Thyroid gland (tissue), 4 donors: ENCODE results near the gene KLK2. TPM values are rescaled to one million over a fixed set of nuclear protein-coding genes. Genes with fewer than 3 reads are reported as not detected.

Source experiments
- DNase-seq, 2 donors: peaks; one replicate each; pipeline ENCODE4 v3.0.0-alpha.2; 2019
- H3K27ac ChIP-seq, 3 donors: fragments of 200-600 bp; sonication (generic); 1 replicate in 2 of 3; 2 replicates in 1 of 3; pipeline ENCODE4 v1.5.1; 2016 to 2019; ENCODE audit warnings: mild to moderate bottlenecking in 1 of 3, moderate library complexity in 1 of 3
- H3K27me3 ChIP-seq: fragments of 200-600 bp; sonication (generic); one replicate; pipeline ENCODE4 v1.5.1; 2019
- H3K36me3 ChIP-seq, 2 donors: fragments of 200-600 bp; sonication (generic); one replicate each; pipeline ENCODE4 v1.5.1; 2016 to 2019
- H3K4me1 ChIP-seq, 2 donors: fragments of 200-600 bp; sonication (generic); one replicate each; pipeline ENCODE4 v1.5.1; 2017 to 2019
- H3K4me3 ChIP-seq, 3 donors: fragments of 200-600 bp; sonication (generic); replicated peaks in 1 of 3; 1 replicate in 2 of 3; 2 replicates in 1 of 3; pipeline ENCODE4 v1.5.1; 2016; ENCODE audit warnings: mild to moderate bottlenecking in 1 of 3
- H3K9me3 ChIP-seq: fragments of 200-600 bp; sonication (generic); one replicate; pipeline ENCODE4 v1.5.1; 2017
- CTCF ChIP-seq, 6 experiments: fragments of 200-600 bp in 3 of 6; fragments of 450-650 bp in 3 of 6; sonication (generic) in 3 of 6; IDR thresholded peaks; one replicate each; pipeline ENCODE4 v1.5.1; 2016 to 2019; ENCODE audit warnings: antibody characterized with exemption in 6 of 6, mild to moderate bottlenecking in 2 of 6, inconsistent platforms in 1 of 6, moderate library complexity in 1 of 6
- POLR2A ChIP-seq, 2 donors: fragments of 450-650 bp; IDR thresholded peaks; one replicate each; pipeline ENCODE4 v1.6.1; 2017; ENCODE audit warnings: antibody characterized with exemption in 2 of 2, mild to moderate bottlenecking in 2 of 2, moderate library complexity in 1 of 2
- WGBS, 2 donors: methylation state at CpG; one replicate each; pipeline ENCODE4 v1.1.5; 2017; 5-methylcytosine and 5-hydroxymethylcytosine counted together
- intact Hi-C: fragments of 100-400 bp; cut with DNase I; formaldehyde crosslinking; loops from one replicate; pipeline ENCODE4 v1.15.1; 2023
- total RNA-seq, 4 donors: library from RNA; depleted of rRNA; stranded (reverse); fragments of >200 nt; gene quantifications; one replicate each; pipeline ENCODE4 v1.2.3, GENCODE V29; 2016

The KLK2 gene
- total RNA-seq, 4 donors from 2014 or later = 2.8 to 11.0 (median 5.0) TPM

DNA sequence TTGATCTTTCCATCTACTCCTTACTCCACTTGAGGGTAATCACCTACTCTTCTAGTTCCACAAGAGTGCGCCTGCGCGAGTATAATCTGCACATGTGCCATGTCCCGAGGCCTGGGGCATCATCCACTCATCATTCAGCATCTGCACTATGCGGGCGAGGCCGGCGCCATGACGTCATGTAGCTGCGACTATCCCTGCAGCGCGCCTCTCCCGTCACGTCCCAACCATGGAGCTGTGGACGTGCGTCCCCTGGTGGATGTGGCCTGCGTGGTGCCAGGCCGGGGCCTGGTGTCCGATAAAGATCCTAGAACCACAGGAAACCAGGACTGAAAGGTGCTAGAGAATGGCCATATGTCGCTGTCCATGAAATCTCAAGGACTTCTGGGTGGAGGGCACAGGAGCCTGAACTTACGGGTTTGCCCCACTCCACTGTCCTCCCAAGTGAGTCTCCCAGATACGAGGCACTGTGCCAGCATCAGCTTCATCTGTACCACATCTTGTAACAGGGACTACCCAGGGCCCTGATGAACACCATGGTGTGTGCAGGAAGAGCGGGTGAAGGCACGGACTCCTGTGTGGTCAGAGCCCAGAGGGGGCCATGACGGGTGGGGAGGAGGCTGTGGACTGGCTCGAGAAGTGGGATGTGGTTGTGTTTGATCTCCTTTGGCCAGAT lies 2.7 kb upstream of the KLK2 start:
- Histone ChIP-seq H3K27ac (no peak overlapping the region), H3K27me3 (no peaks in the 10 kb centered on the region), H3K4me3 (no peak overlapping the region), H3K4me1 (peaks cover 32 to 33% of the 10 kb centered on the region in 2 donors), H3K36me3 (no peaks in the 10 kb centered on the region), H3K9me3 (no peaks in the 10 kb centered on the region)
- 64 to 74% methylated on average over 20 to 26 of the region's 26 CpGs for WGBS, 2 donors
- TF ChIP-seq CTCF (IDR thresholded peaks at IDR 0.05) (no peak), POLR2A (IDR thresholded peaks at IDR 0.05) (no peak)
- DNase-seq = no peak
- intact Hi-C loops = no loop called here

DNA sequence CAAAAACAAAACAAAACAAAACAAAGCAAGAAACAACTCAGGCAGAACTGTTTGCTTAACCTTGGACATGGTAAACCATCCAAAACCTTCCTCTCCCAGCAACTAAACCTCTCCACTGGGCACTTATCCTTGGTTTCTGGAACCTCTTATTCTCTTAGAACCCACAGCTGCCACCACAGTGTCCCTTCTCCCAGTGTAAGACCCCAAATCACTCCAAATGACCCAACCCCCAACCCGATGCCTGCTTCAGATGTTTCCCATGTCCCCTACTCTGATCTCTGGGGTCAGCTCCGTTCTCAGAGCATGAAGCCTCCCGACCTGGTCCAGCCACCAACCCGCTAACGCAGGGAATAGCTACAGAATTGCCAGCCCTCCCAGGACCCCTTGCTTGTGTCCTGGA lies 972 bp downstream of the KLK2 start:
- Histone ChIP-seq H3K36me3 (no peaks in the 10 kb centered on the region), H3K4me1 (peaks cover 46 to 52% of the 10 kb centered on the region in 2 donors), H3K27me3 (no peaks in the 10 kb centered on the region), H3K9me3 (no peaks in the 10 kb centered on the region), H3K4me3 (no peak overlapping the region), H3K27ac (peak overlapping the region; percentile 89 to 99 (median 94))
- no peak for TF ChIP-seq CTCF (IDR thresholded peaks at IDR 0.05)
- peak in 1 of 2 donors; percentile 56 for TF ChIP-seq POLR2A (IDR thresholded peaks at IDR 0.05)
- intact Hi-C loops = no loop called here
- DNase-seq = peak; percentile 60 to 65
- WGBS, 2 donors = 36 to 48% methylated on average over 5 of the region's 5 CpGs

DNA sequence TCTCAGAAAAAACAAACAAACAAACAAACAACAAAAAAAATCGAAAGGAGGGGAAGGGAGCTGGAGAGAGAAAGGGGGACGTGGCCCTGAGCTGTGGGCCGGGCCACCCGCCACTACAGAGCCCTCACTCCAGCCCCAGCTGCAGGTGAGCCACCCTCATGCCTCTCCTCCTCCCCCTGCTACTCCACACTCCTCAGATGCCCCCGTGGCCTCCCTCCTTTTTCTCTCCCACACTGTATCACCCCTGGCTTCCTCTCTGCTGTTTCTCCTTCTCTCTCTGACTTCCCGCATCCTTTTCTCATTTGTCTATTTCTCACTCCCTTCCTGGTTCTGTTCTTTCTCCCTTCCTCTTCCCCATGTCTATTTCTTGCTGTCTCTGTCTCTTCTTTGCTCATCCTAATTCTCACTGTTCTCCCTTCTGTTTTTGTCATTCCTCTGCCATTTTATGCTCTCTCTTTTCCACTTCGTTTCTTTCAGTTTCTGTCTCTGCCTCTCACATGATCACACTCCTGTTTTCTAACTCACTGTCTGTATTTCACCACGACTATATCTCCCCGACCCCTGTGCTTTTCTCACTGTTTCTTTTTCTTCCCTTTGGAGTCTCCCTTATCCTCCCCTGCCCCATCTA lies 2.7 kb downstream of the KLK2 start:
- WGBS, 2 donors = 51 to 57% methylated on average over 9 of the region's 9 CpGs
- no peaks in the 10 kb centered on the region for H3K27me3 ChIP-seq
- intact Hi-C loops = no loop called here

GRCh38 chr19:50876456-50876855 lies 3.2 kb downstream of the KLK2 start:
- Histone ChIP-seq H3K4me3 (no peak overlapping the region), H3K9me3 (no peaks in the 10 kb centered on the region), H3K27me3 (no peaks in the 10 kb centered on the region), H3K27ac (peak overlapping the region; percentile 89 to 99 (median 94)), H3K4me1 (peaks cover 60 to 69% of the 10 kb centered on the region in 2 donors), H3K36me3 (no peaks in the 10 kb centered on the region)
- intact Hi-C loops = no loop called here
- DNase-seq = no peak
- 68 to 82% methylated on average over 5 to 6 of the region's 7 CpGs for WGBS, 2 donors
- TF ChIP-seq POLR2A (IDR thresholded peaks at IDR 0.05) (no peak), CTCF (IDR thresholded peaks at IDR 0.05) (no peak)

More for the DNA sequence above, 2.7 kb downstream of the KLK2 start:
- TF ChIP-seq POLR2A (IDR thresholded peaks at IDR 0.05) = no peak
- TF ChIP-seq CTCF (IDR thresholded peaks at IDR 0.05) = no peak
- Histone ChIP-seq H3K4me1 (peaks cover 60 to 69% of the 10 kb centered on the region in 2 donors), H3K9me3 (no peaks in the 10 kb centered on the region), H3K4me3 (no peak overlapping the region), H3K27ac (peak overlapping the region; percentile 89 to 99 (median 94)), H3K36me3 (no peaks in the 10 kb centered on the region)
- no peak for DNase-seq

DNA sequence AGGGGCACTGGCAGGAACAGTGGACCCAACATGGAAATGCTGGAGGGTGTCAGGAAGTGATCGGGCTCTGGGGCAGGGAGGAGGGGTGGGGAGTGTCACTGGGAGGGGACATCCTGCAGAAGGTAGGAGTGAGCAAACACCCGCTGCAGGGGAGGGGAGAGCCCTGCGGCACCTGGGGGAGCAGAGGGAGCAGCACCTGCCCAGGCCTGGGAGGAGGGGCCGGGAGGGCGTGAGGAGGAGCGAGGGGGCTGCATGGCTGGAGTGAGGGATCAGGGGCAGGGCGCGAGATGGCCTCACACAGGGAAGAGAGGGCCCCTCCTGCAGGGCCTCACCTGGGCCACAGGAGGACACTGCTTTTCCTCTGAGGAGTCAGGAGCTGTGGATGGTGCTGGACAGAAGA lies 4.1 kb downstream of the KLK2 start:
- no peaks in the 10 kb centered on the region for H3K27me3 ChIP-seq
- H3K27ac ChIP-seq = peak overlapping the region; percentile 89 to 99 (median 94)
- intact Hi-C loops = no loop called here
- no peak for DNase-seq
- H3K4me1 ChIP-seq = peaks cover 59 to 69% of the 10 kb centered on the region in 2 donors
- WGBS, 2 donors = 52% methylated on average over 8 of the region's 8 CpGs
- no peak for TF ChIP-seq POLR2A (IDR thresholded peaks at IDR 0.05)
- TF ChIP-seq CTCF (IDR thresholded peaks at IDR 0.05) = no peak
- H3K9me3 ChIP-seq = no peaks in the 10 kb centered on the region
- no peak overlapping the region for H3K4me3 ChIP-seq
- H3K36me3 ChIP-seq = no peaks in the 10 kb centered on the region
